Thyroid gland (tissue), 4 donors: ENCODE data around the gene KCTD5.

Source experiments
- POLR2A ChIP-seq, 2 donors: fragments of 450-650 bp; IDR thresholded peaks; one replicate each; pipeline ENCODE4 v1.6.1; 2017; ENCODE audit warnings: antibody characterized with exemption in 2 of 2, mild to moderate bottlenecking in 2 of 2, moderate library complexity in 1 of 2
- TF ChIP-seq, protein P1 (sequence below), 6 experiments: fragments of 200-600 bp in 3 of 6; fragments of 450-650 bp in 3 of 6; sonication (generic) in 3 of 6; IDR thresholded peaks; one replicate each; pipeline ENCODE4 v1.5.1; 2016 to 2019; ENCODE audit warnings: antibody characterized with exemption in 6 of 6, mild to moderate bottlenecking in 2 of 6, inconsistent platforms in 1 of 6, moderate library complexity in 1 of 6

DNA sequence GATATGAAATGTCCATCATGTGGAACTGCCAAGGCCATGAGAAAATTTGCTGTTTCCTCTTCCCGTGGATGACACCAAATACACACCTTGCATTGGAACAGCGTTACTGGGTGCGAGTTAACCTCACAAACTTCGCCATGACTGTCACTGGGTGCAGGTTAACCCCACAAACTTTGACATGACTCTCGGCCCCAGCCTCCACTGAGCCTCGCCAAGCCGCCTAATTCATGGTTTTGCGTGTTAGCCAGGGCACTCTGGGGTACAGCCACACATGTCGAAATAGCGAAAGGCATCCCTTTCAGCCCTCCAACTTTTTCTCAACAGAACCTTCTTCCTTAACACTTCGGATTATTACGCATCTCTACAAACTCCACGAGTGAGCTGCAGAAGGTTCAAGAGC is 10.6 kb upstream of the KCTD5 start:
- TF ChIP-seq POLR2A (IDR thresholded peaks at IDR 0.05), result no peak
- TF ChIP-seq, protein P1, sequence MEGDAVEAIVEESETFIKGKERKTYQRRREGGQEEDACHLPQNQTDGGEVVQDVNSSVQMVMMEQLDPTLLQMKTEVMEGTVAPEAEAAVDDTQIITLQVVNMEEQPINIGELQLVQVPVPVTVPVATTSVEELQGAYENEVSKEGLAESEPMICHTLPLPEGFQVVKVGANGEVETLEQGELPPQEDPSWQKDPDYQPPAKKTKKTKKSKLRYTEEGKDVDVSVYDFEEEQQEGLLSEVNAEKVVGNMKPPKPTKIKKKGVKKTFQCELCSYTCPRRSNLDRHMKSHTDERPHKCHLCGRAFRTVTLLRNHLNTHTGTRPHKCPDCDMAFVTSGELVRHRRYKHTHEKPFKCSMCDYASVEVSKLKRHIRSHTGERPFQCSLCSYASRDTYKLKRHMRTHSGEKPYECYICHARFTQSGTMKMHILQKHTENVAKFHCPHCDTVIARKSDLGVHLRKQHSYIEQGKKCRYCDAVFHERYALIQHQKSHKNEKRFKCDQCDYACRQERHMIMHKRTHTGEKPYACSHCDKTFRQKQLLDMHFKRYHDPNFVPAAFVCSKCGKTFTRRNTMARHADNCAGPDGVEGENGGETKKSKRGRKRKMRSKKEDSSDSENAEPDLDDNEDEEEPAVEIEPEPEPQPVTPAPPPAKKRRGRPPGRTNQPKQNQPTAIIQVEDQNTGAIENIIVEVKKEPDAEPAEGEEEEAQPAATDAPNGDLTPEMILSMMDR (IDR thresholded peaks at IDR 0.05), result no peak
